Left lung (tissue), 10 donors: Measurements from ENCODE around the gene ZNF664. TPM values are rescaled to one million over a fixed set of nuclear protein-coding genes. Genes with fewer than 3 reads are reported as not detected.

Experiments used
- ATAC-seq: fragments of 200-7000 bp; cut with Tn5 transposase; one replicate; pipeline ENCODE4 v1.9.1; 2020; ENCODE audit warnings: moderate library complexity
- DNase-seq, 4 donors: peaks; one replicate each; pipeline ENCODE4 v3.0.0-alpha.2; 2013 to 2020
- H3K27ac ChIP-seq, 2 donors: fragments of 200-600 bp; sonication (generic) in 1 of 2; one replicate each; pipeline versions ENCODE4 v1.5.0 to v1.8.0; 2020 to 2021
- H3K27me3 ChIP-seq, 2 donors: fragments of 200-600 bp; sonication (generic) in 1 of 2; one replicate each; pipeline versions ENCODE4 v1.5.0 to v1.8.0; 2020 to 2021
- H3K36me3 ChIP-seq, 2 donors: fragments of 200-600 bp; sonication (generic) in 1 of 2; one replicate each; pipeline versions ENCODE4 v1.5.0 to v1.8.0; 2020 to 2021
- H3K4me1 ChIP-seq, 2 donors: fragments of 200-600 bp; one replicate each; pipeline ENCODE4 v1.8.0; 2021
- H3K4me3 ChIP-seq, 2 donors: fragments of 200-600 bp; sonication (generic) in 1 of 2; one replicate each; pipeline versions ENCODE4 v1.5.0 to v1.8.0; 2020 to 2021; ENCODE audit warnings: mild to moderate bottlenecking in 1 of 2
- H3K9me3 ChIP-seq, 2 donors: fragments of 200-600 bp; sonication (generic) in 1 of 2; one replicate each; pipeline versions ENCODE4 v1.5.0 to v1.8.0; 2020 to 2021
- CTCF ChIP-seq, 2 donors: fragments of 200-600 bp; sonication (generic) in 1 of 2; IDR thresholded peaks; one replicate each; pipeline versions ENCODE4 v1.5.0 to v1.8.0; 2021; ENCODE audit warnings: antibody characterized with exemption in 2 of 2
- intact Hi-C, 2 donors: fragments of 100-400 bp; cut with DNase I; formaldehyde crosslinking; loops; one replicate each; pipeline versions ENCODE4 v1.11.2 to v1.14.2; 2022
- polyA plus RNA-seq, 6 donors: library from polyadenylated mRNA; unstranded; fragments of 120-200 nt; gene quantifications; one replicate each; pipeline ENCODE4 v1.2.1, GENCODE V29; 2013; ENCODE audit not compliant: insufficient read length in 6 of 6
- total RNA-seq, 2 donors: library from RNA; stranded (reverse); fragmentation: NEBNext Ultra II Directional; extraction: Animal tissue kit (Norgen Biotek cat#: 25700); gene quantifications; one replicate each; pipeline ENCODE4 v1.2.1, GENCODE V29; 2021
- donor health status: DM: no; HTN: yes; CAD: no.
- donor health status: DM: no; HTN: no; CAD: no.

The ZNF664 gene
- total and polyA plus RNA-seq, 8 donors: 85.8 to 169 (median 144) TPM

GRCh38 chr12:124036171-124036598 is 63.2 kb downstream of the ZNF664 start:
- H3K4me3 ChIP-seq: no peak overlapping the region
- intact Hi-C loops: loop anchor here in 1 of 2 donors (10.0 kb wide), 1 partner anchor 739 kb away; no protein-coding TSS in a partner anchor
- H3K36me3 ChIP-seq: no peaks in the 10 kb centered on the region
- ATAC-seq: no peak
- DNase-seq: no peak
- no peaks in the 10 kb centered on the region for H3K27me3 ChIP-seq
- H3K27ac ChIP-seq: no peak overlapping the region
- no peaks in the 10 kb centered on the region for H3K9me3 ChIP-seq
- TF ChIP-seq CTCF (IDR thresholded peaks at IDR 0.05): no peak
- H3K4me1 ChIP-seq: peaks cover 0 to 6% of the 10 kb centered on the region in 2 donors

GRCh38 chr12:124036657-124037109 is 63.7 kb downstream of the ZNF664 start:
- H3K36me3 ChIP-seq: no peaks in the 10 kb centered on the region
- intact Hi-C loops: loop anchor here in 1 of 2 donors (10.0 kb wide), 1 partner anchor 738 kb away; no protein-coding TSS in a partner anchor
- DNase-seq: peak in 2 of 4 donors; percentile 50 to 66
- peaks cover 0 to 6% of the 10 kb centered on the region in 2 donors for H3K4me1 ChIP-seq
- no peaks in the 10 kb centered on the region for H3K9me3 ChIP-seq
- no peaks in the 10 kb centered on the region for H3K27me3 ChIP-seq
- TF ChIP-seq CTCF (IDR thresholded peaks at IDR 0.05): peak; percentile 86 to 88
- H3K27ac ChIP-seq: no peak overlapping the region
- peak; percentile 78 for ATAC-seq
- H3K4me3 ChIP-seq: no peak overlapping the region

- Histone ChIP-seq H3K36me3 (no peaks in the 10 kb centered on the region), H3K27me3 (no peaks in the 10 kb centered on the region), H3K4me1 (peaks cover 0 to 6% of the 10 kb centered on the region in 2 donors), H3K9me3 (no peaks in the 10 kb centered on the region), H3K27ac (no peak overlapping the region), H3K4me3 (no peak overlapping the region)
- TF ChIP-seq CTCF (IDR thresholded peaks at IDR 0.05): no peak
- DNase-seq (no peak), ATAC-seq (no peak)
- intact Hi-C loops: loop anchor here in 1 of 2 donors (10.0 kb wide), 1 partner anchor 737 kb away; no protein-coding TSS in a partner anchor
These were observed 64.3 kb downstream of the ZNF664 start for GRCh38 chr12:124037331-124037730.

GRCh38 chr12:124039276-124039675 is 66.3 kb downstream of the ZNF664 start:
- no peak overlapping the region for H3K4me3 ChIP-seq
- ATAC-seq (no peak), DNase-seq (no peak)
- no peak overlapping the region for H3K27ac ChIP-seq
- no peaks in the 10 kb centered on the region for H3K36me3 ChIP-seq
- H3K4me1 ChIP-seq: peaks cover 0 to 6% of the 10 kb centered on the region in 2 donors
- H3K27me3 ChIP-seq: no peaks in the 10 kb centered on the region
- TF ChIP-seq CTCF (IDR thresholded peaks at IDR 0.05): no peak
- no peaks in the 10 kb centered on the region for H3K9me3 ChIP-seq
- intact Hi-C loops: loop anchor here in 1 of 2 donors (10.0 kb wide), 1 partner anchor 736 kb away; no protein-coding TSS in a partner anchor

GRCh38 chr12:124040291-124040690 is 67.3 kb downstream of the ZNF664 start:
- Histone ChIP-seq H3K4me1 (peaks cover 0 to 6% of the 10 kb centered on the region in 2 donors), H3K27me3 (no peaks in the 10 kb centered on the region), H3K27ac (no peak overlapping the region), H3K4me3 (no peak overlapping the region), H3K9me3 (no peaks in the 10 kb centered on the region), H3K36me3 (no peaks in the 10 kb centered on the region)
- no peak for TF ChIP-seq CTCF (IDR thresholded peaks at IDR 0.05)
- ATAC-seq (no peak), DNase-seq (peak in 1 of 4 donors; percentile 37)
- intact Hi-C loops: loop anchor here in 1 of 2 donors (5.0 kb wide), 1 partner anchor 277 kb away; no protein-coding TSS in a partner anchor
